Vagina (tissue), 2 donors: ENCODE measurements around the gene TMEM178B. TPM values are rescaled to one million over a fixed set of nuclear protein-coding genes. Genes with fewer than 3 reads are reported as not detected.

ENCODE experiments used
- DNase-seq, 2 donors: peaks; one replicate each; pipeline ENCODE4 v3.0.0-alpha.2; 2017; ENCODE audit errors: extremely low spot score in 2 of 2
- H3K27ac ChIP-seq: fragments of 200-600 bp; sonication (generic); one replicate; pipeline ENCODE4 v1.5.1; 2019
- H3K27me3 ChIP-seq: fragments of 200-600 bp; sonication (generic); one replicate; pipeline ENCODE4 v1.5.1; 2019
- H3K36me3 ChIP-seq, 2 donors: fragments of 200-600 bp; sonication (generic); one replicate each; pipeline ENCODE4 v1.5.1; 2017 to 2019
- H3K4me1 ChIP-seq: fragments of 200-600 bp; sonication (generic); one replicate; pipeline ENCODE4 v1.5.1; 2019
- H3K4me3 ChIP-seq, 2 donors: fragments of 200-600 bp; sonication (generic); 1 replicate in 1 of 2; 2 replicates in 1 of 2; pipeline ENCODE4 v1.5.1; 2016 to 2019
- H3K9me3 ChIP-seq: fragments of 200-600 bp; sonication (generic); one replicate; pipeline ENCODE4 v1.5.1; 2019
- CTCF ChIP-seq, 3 experiments: fragments of 450-650 bp in 2 of 3; fragments of 200-600 bp in 1 of 3; sonication (generic) in 1 of 3; IDR thresholded peaks; one replicate each; pipeline ENCODE4 v1.5.1; 2017 to 2019; ENCODE audit warnings: antibody characterized with exemption in 3 of 3, mild to moderate bottlenecking in 2 of 3, moderate library complexity in 2 of 3
- POLR2A ChIP-seq, 2 donors: fragments of 450-650 bp; IDR thresholded peaks; one replicate each; pipeline ENCODE4 v1.6.1; 2017; ENCODE audit warnings: antibody characterized with exemption in 2 of 2, mild to moderate bottlenecking in 2 of 2, moderate library complexity in 2 of 2
- POLR2AphosphoS5 ChIP-seq, 2 donors: sonication (generic); formaldehyde crosslinking; IDR thresholded peaks; one replicate each; pipeline ENCODE4 v1.9.0; 2017; ENCODE audit warnings: antibody characterized with exemption in 2 of 2, mild to moderate bottlenecking in 2 of 2, low read depth in 1 of 2; ENCODE audit not compliant: insufficient read depth in 1 of 2
- intact Hi-C: fragments of 100-400 bp; cut with DNase I; formaldehyde crosslinking; loops from one replicate; pipeline ENCODE4 v1.15.1; 2023
- total RNA-seq: library from RNA; depleted of rRNA; stranded (reverse); fragments of >200 nt; gene quantifications from one replicate; pipeline ENCODE4 v1.2.3, GENCODE V29; 2016

The TMEM178B gene
- total RNA-seq, 1 donor from 2014 or later, result 1.2 TPM

GRCh38 chr7:141201145-141201885 is 127.5 kb downstream of the TMEM178B start:
- Histone ChIP-seq H3K36me3 (no peaks in the 10 kb centered on the region), H3K9me3 (no peaks in the 10 kb centered on the region), H3K27me3 (no peaks in the 10 kb centered on the region), H3K4me1 (no peaks in the 10 kb centered on the region), H3K27ac (no peak overlapping the region), H3K4me3 (no peak overlapping the region)
- no peak for TF ChIP-seq POLR2AphosphoS5 (IDR thresholded peaks at IDR 0.05; ENCODE audit: insufficient read depth in 1 of 2, low read depth in 1 of 2)
- no peak for TF ChIP-seq POLR2A (IDR thresholded peaks at IDR 0.05)
- no peak for TF ChIP-seq CTCF (IDR thresholded peaks at IDR 0.05)
- DNase-seq, result no peak
- intact Hi-C loops, result no loop called here

- Histone ChIP-seq H3K4me3 (no peak overlapping the region), H3K4me1 (no peaks in the 10 kb centered on the region), H3K27me3 (no peaks in the 10 kb centered on the region), H3K9me3 (no peaks in the 10 kb centered on the region), H3K27ac (no peak overlapping the region), H3K36me3 (no peaks in the 10 kb centered on the region)
- TF ChIP-seq CTCF (IDR thresholded peaks at IDR 0.05), result no peak
- no peak for TF ChIP-seq POLR2AphosphoS5 (IDR thresholded peaks at IDR 0.05; ENCODE audit: insufficient read depth in 1 of 2, low read depth in 1 of 2)
- no peak for TF ChIP-seq POLR2A (IDR thresholded peaks at IDR 0.05)
- intact Hi-C loops, result no loop called here
- DNase-seq, result no peak
These were observed 128.7 kb downstream of the TMEM178B start for GRCh38 chr7:141202535-141202934.

GRCh38 chr7:141203177-141203576 is 129.3 kb downstream of the TMEM178B start:
- Histone ChIP-seq H3K36me3 (no peaks in the 10 kb centered on the region), H3K4me3 (no peak overlapping the region), H3K9me3 (no peaks in the 10 kb centered on the region), H3K27me3 (no peaks in the 10 kb centered on the region), H3K27ac (no peak overlapping the region), H3K4me1 (no peaks in the 10 kb centered on the region)
- DNase-seq, result no peak
- intact Hi-C loops, result no loop called here
- no peak for TF ChIP-seq POLR2A (IDR thresholded peaks at IDR 0.05)
- no peak for TF ChIP-seq POLR2AphosphoS5 (IDR thresholded peaks at IDR 0.05; ENCODE audit: insufficient read depth in 1 of 2, low read depth in 1 of 2)
- no peak for TF ChIP-seq CTCF (IDR thresholded peaks at IDR 0.05)

- H3K27me3 ChIP-seq, result no peaks in the 10 kb centered on the region
- no peaks in the 10 kb centered on the region for H3K4me1 ChIP-seq
- intact Hi-C loops, result no loop called here
- no peak overlapping the region for H3K4me3 ChIP-seq
- no peaks in the 10 kb centered on the region for H3K36me3 ChIP-seq
- H3K9me3 ChIP-seq, result no peaks in the 10 kb centered on the region
- TF ChIP-seq CTCF (IDR thresholded peaks at IDR 0.05) (no peak), POLR2A (IDR thresholded peaks at IDR 0.05) (no peak), POLR2AphosphoS5 (IDR thresholded peaks at IDR 0.05; ENCODE audit: insufficient read depth in 1 of 2, low read depth in 1 of 2) (no peak)
- DNase-seq, result no peak
- no peak overlapping the region for H3K27ac ChIP-seq
These were observed 129.7 kb downstream of the TMEM178B start for GRCh38 chr7:141203586-141203985.

- Histone ChIP-seq H3K4me1 (no peaks in the 10 kb centered on the region), H3K27me3 (no peaks in the 10 kb centered on the region), H3K27ac (no peak overlapping the region), H3K4me3 (no peak overlapping the region), H3K36me3 (no peaks in the 10 kb centered on the region), H3K9me3 (no peaks in the 10 kb centered on the region)
- intact Hi-C loops, result no loop called here
- TF ChIP-seq POLR2AphosphoS5 (IDR thresholded peaks at IDR 0.05; ENCODE audit: insufficient read depth in 1 of 2, low read depth in 1 of 2) (no peak), POLR2A (IDR thresholded peaks at IDR 0.05) (no peak), CTCF (IDR thresholded peaks at IDR 0.05) (no peak)
- DNase-seq, result no peak
These were observed 133.8 kb downstream of the TMEM178B start for GRCh38 chr7:141207661-141208060.
